Nephron (organoid): Measurements from ENCODE around the gene NDUFA13.

ENCODE experiments used
- H3K27ac Mint-ChIP-seq, 3 experiments: 2 replicates each; pipeline ENCODE4 v1.8.0; 2020; ENCODE audit warnings: mixed read lengths in 3 of 3, mild to moderate bottlenecking in 2 of 3, moderate library complexity in 1 of 3
- H3K27me3 Mint-ChIP-seq: 2 replicates; pipeline ENCODE4 v1.8.0; 2021; ENCODE audit warnings: low read depth, mild to moderate bottlenecking, moderate library complexity, mixed read lengths
- H3K36me3 Mint-ChIP-seq: 2 replicates; pipeline ENCODE4 v1.8.0; 2020; ENCODE audit warnings: low read depth, mixed read lengths
- H3K4me1 Mint-ChIP-seq: 2 replicates; pipeline ENCODE4 v1.8.0; 2020; ENCODE audit warnings: mixed read lengths
- H3K4me3 Mint-ChIP-seq, 3 experiments: 2 replicates each; pipeline ENCODE4 v1.8.0; 2020; ENCODE audit warnings: mild to moderate bottlenecking in 3 of 3, mixed read lengths in 3 of 3, moderate library complexity in 2 of 3
- H3K9me3 Mint-ChIP-seq: 2 replicates; pipeline ENCODE4 v1.8.0; 2020; ENCODE audit warnings: mixed read lengths
- CTCF ChIP-seq, 3 experiments: fragments of 200-600 bp; sonication (generic); IDR thresholded peaks; one replicate each; pipeline ENCODE4 v1.5.0; 2021; ENCODE audit warnings: antibody characterized with exemption in 3 of 3; ENCODE audit not compliant: unreplicated experiment in 3 of 3

Gene NDUFA13

GRCh38 chr19:19567391-19567790 lies 51.4 kb downstream of the NDUFA13 start:
- Mint-ChIP-seq H3K9me3 (no peaks in the 10 kb centered on the region), H3K4me3 (no peak overlapping the region), H3K27me3 (no peaks in the 10 kb centered on the region), H3K36me3 (peaks cover 30% of the 10 kb centered on the region), H3K27ac (no peak overlapping the region), H3K4me1 (no peaks in the 10 kb centered on the region)
- TF ChIP-seq CTCF (IDR thresholded peaks at IDR 0.05; ENCODE audit: unreplicated experiment in 3 of 3), result no peak

- no peak for TF ChIP-seq CTCF (IDR thresholded peaks at IDR 0.05; ENCODE audit: unreplicated experiment in 3 of 3)
- H3K27me3 Mint-ChIP-seq, result no peaks in the 10 kb centered on the region
Observed at GRCh38 chr19:19568802-19569756, 53.1 kb downstream of the NDUFA13 start.

GRCh38 chr19:19570571-19570970 lies 54.5 kb downstream of the NDUFA13 start:
- no peak for TF ChIP-seq CTCF (IDR thresholded peaks at IDR 0.05; ENCODE audit: unreplicated experiment in 3 of 3)
- Mint-ChIP-seq H3K36me3 (peaks cover 19% of the 10 kb centered on the region), H3K4me1 (no peaks in the 10 kb centered on the region), H3K9me3 (no peaks in the 10 kb centered on the region), H3K27ac (no peak overlapping the region), H3K27me3 (no peaks in the 10 kb centered on the region), H3K4me3 (no peak overlapping the region)

More at GRCh38 chr19:19568802-19569756, 53.1 kb downstream of the NDUFA13 start:
- H3K4me1 Mint-ChIP-seq, result no peaks in the 10 kb centered on the region
- no peak overlapping the region for H3K4me3 Mint-ChIP-seq
- H3K9me3 Mint-ChIP-seq, result no peaks in the 10 kb centered on the region
- peaks cover 30% of the 10 kb centered on the region for H3K36me3 Mint-ChIP-seq
- no peak overlapping the region for H3K27ac Mint-ChIP-seq

- Mint-ChIP-seq H3K36me3 (peaks cover 19% of the 10 kb centered on the region), H3K9me3 (no peaks in the 10 kb centered on the region), H3K4me1 (no peaks in the 10 kb centered on the region), H3K27me3 (no peaks in the 10 kb centered on the region), H3K4me3 (no peak overlapping the region), H3K27ac (no peak overlapping the region)
- TF ChIP-seq CTCF (IDR thresholded peaks at IDR 0.05; ENCODE audit: unreplicated experiment in 3 of 3), result no peak
Observed at GRCh38 chr19:19571071-19571786, 55.2 kb downstream of the NDUFA13 start.

- Mint-ChIP-seq H3K27me3 (no peaks in the 10 kb centered on the region), H3K4me3 (no peak overlapping the region), H3K27ac (no peak overlapping the region), H3K36me3 (peaks cover 4% of the 10 kb centered on the region), H3K9me3 (no peaks in the 10 kb centered on the region), H3K4me1 (no peaks in the 10 kb centered on the region)
- no peak for TF ChIP-seq CTCF (IDR thresholded peaks at IDR 0.05; ENCODE audit: unreplicated experiment in 3 of 3)
Observed at GRCh38 chr19:19575411-19575810, 59.4 kb downstream of the NDUFA13 start.
